Gastroesophageal sphincter (tissue), 3 donors: ENCODE results near the gene PREX1.

Experiments
- POLR2AphosphoS5 ChIP-seq: sonication (generic); formaldehyde crosslinking; IDR thresholded peaks from one replicate; pipeline ENCODE4 v1.6.1; 2017; ENCODE audit warnings: antibody characterized with exemption
- TF ChIP-seq, protein P1 (sequence below), 4 experiments: fragments of 200-600 bp in 2 of 4; fragments of 450-650 bp in 2 of 4; sonication (generic) in 1 of 4; IDR thresholded peaks; one replicate each; pipeline ENCODE4 v1.5.1; 2017 to 2019; ENCODE audit warnings: antibody characterized with exemption in 4 of 4, mild to moderate bottlenecking in 2 of 4, moderate library complexity in 2 of 4

DNA sequence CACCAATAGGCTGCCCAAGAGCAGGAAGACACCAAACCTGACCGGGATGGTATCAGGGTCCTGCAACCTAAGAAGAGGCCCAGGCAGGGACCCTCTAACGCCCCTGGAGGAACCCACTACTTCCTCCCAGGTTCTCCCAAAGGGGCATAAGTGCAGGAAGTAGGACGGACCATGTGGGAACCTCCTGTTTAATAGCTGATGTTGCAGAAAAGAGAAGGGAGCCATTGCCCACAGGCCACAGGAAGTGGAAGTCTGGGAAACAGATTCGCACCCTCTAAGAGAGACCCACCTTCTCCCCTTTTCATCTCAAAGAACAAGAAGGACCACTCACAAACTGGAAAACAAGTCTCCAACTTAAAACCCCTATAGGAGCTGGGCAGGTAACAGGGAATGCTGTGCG lies 18.1 kb downstream of the PREX1 start:
- TF ChIP-seq, protein P1, sequence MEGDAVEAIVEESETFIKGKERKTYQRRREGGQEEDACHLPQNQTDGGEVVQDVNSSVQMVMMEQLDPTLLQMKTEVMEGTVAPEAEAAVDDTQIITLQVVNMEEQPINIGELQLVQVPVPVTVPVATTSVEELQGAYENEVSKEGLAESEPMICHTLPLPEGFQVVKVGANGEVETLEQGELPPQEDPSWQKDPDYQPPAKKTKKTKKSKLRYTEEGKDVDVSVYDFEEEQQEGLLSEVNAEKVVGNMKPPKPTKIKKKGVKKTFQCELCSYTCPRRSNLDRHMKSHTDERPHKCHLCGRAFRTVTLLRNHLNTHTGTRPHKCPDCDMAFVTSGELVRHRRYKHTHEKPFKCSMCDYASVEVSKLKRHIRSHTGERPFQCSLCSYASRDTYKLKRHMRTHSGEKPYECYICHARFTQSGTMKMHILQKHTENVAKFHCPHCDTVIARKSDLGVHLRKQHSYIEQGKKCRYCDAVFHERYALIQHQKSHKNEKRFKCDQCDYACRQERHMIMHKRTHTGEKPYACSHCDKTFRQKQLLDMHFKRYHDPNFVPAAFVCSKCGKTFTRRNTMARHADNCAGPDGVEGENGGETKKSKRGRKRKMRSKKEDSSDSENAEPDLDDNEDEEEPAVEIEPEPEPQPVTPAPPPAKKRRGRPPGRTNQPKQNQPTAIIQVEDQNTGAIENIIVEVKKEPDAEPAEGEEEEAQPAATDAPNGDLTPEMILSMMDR (IDR thresholded peaks at IDR 0.05), result no peak
- no peak for TF ChIP-seq POLR2AphosphoS5
